ENCODE results near the gene GRK5.

Gene GRK5

GRCh38 chr10:119367841-119368549 is 160.6 kb downstream of the GRK5 start:
- no peak for DNase-seq

DNA sequence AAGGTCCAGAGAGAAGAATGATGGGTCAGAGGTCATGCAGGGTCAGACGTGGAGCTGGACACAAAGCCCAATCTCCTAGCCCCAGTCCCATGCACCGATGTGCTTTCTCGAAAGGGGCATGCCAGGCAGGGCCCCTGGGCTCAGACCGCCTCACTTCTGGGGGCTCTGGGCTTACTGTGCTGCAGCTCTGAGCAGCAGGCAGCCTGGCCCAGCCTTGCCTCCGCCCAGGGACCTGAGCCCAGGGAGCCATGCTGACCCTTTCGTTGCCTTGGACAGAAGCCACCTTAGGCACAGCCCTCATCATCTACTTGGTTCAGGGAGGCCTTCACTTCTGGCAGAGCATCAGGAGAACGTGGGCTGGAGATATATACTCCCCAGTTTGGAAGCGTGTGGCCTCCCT is 161.2 kb downstream of the GRK5 start:
- DNase-seq: no peak

- DNase-seq: no peak
These were observed 161.9 kb downstream of the GRK5 start for GRCh38 chr10:119368991-119369869.

- DNase-seq: no peak
These were observed 162.9 kb downstream of the GRK5 start for GRCh38 chr10:119370111-119370741.

- DNase-seq: no peak
These were observed 163.8 kb downstream of the GRK5 start for GRCh38 chr10:119370972-119371703.

GRCh38 chr10:119371704-119372663 is 164.6 kb downstream of the GRK5 start:
- DNase-seq: no peak

DNA sequence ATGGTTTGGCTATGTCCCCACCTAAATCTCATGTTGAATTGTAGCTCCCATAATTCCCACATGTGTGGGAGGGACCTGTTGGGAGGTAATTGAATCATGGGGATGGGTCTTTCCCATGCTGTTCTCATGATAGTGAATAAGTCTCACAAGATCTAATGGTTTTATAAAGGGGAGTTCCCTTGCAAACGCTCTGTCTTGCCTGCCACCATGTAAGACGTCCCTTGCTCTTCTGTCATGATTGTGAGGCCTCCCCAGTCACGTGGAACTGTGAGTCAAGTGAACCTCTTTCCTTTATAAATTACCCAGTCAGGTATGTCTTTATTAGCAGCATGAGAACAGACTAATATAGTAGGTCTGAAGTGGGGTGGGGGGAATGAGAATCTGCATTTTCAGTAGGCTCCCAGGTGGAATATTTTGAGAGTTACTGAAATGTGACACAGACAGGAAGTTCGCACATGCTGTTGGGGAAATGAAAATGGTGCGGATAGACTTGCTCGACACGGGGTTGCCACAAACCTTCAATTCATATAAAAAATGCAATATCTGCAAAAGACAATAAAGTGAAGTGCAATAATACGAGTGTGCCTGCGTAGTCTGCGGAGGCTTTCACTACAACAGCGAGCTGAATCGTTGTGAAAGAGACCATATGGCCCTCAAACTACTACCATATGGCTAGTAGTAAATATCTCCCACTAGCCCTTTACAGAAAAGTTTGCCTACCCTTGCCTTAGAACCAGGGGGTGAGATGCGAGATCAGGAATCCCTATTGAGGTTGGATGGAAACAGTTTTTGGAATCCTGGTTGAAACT is 166.1 kb downstream of the GRK5 start:
- DNase-seq: no peak

DNA sequence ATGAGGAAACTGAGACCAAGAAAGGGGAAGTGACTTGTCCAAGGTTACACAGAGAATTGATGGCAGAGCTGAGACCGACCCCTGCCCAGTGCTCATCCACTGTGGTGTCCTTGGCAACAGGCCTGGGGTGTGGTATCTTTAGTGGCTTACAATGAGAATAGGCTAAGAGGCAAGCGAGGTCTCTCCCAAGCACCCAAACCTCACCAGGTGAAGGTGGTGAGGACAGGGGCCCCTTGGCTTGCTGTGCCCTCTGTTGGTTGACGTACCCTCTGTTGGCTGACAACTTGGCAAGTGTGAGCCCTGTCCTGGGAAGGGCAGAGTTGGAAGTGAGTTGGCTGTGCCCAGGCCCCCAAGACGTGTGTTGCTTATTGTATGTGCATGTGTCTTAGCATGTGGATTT is 166.9 kb downstream of the GRK5 start:
- no peak for DNase-seq

- DNase-seq: no peak
These were observed 168.4 kb downstream of the GRK5 start for GRCh38 chr10:119375574-119376272.

DNA sequence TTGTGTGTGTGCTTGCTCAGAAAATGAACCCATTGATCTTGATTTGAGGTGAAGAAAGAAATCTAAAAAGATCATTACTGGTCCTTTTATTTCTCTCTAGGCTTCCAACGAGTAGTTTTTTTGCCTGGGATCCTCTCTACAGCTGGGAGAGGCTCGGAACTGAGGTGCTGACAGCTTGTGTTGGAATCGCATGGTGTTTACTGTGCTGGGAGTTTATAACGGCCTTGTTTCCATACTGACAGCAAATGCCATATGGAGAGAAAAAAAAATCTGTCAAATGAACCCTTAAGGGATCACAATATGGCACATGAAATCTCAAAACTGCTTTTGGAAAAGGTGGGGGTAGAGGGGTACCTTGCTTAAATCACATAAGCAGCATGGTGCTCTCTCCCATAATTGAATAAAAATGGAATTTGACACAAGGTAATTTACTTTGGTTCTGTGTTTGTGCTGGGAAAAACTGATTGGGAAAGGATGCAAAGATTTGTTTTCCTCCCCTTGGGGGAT is 170.1 kb downstream of the GRK5 start:
- no peak for DNase-seq

- no peak for DNase-seq
These were observed 170.8 kb downstream of the GRK5 start for GRCh38 chr10:119377958-119378736.

GRCh38 chr10:119378737-119379067 is 171.3 kb downstream of the GRK5 start:
- no peak for DNase-seq

DNA sequence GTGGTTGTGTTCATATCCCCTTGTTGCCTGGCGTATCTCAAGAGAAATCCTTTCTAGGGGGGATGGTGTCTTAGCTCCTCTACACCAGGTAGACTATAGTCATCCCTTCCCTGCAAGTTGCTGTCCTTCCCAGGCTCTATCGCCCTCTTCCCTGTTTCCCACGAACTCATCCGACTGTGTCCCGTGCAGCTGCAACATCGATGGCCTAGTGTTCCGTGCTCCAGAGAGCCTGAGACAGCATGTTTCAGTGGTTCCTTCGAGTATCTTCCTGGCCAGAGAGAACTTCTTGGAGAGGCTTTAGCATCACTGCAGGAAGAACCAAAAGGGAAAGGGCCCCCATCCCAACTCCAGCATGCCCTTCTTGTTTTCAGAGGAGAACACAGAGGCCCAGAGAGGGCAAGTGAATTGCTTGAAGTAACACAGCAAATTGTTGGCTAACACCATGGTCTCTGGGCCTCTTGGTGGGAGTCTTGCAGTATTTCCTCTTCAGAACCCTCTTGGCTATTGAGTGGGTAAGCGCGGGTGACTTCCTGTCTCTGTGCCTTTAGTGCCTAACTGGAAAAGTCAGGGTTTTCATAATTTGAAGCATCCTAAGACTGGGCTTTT is 172.2 kb downstream of the GRK5 start:
- DNase-seq: no peak

- no peak for DNase-seq
These were observed 175.9 kb downstream of the GRK5 start for GRCh38 chr10:119383174-119383856.

GRCh38 chr10:119384127-119384526 is 176.8 kb downstream of the GRK5 start:
- DNase-seq: no peak

- no peak for DNase-seq
These were observed 179.3 kb downstream of the GRK5 start for GRCh38 chr10:119386666-119387065.

GRCh38 chr10:119388849-119389345 is 181.5 kb downstream of the GRK5 start:
- no peak for DNase-seq
